ENCODE measurements around the gene HMMR.

HMMR gene

DNA sequence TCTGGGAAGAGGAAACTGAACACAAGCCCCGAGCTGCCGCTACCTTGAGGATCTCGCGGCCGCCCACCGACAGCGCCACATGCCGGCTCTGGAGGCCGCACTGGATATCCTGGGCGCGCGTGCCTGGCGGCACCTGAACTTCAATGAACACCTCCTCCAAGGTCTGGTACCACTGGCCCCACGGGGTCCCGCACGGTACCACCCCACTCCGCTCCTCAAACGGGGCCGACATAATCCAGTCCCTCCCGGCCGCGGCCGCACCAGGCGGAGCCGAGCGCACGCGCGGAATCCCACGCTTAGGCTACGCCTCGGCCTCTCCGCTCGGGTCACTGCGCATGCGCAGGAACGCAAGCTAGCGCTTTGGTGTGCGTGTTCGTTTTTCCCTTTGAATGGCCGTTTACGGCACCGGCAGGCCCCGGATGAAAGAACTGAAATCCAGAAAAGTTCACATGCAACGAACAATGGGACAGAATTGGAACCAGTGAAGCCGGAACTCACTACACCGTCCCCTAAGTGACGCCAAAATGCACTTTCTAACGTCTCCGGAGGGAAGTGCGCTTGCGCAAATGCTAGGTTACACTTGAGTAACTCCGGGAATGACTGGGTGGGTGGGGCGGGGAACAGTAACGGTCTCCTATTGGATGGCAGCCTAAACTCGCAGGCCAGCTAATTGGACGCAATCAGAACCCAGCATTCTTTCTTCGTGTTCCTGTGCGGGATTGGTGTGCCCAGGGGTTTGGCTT is 442 bp upstream of the HMMR start, which contains the start of gene NUDCD2:
Gene NUDCD2, minus strand, starts transcription at position 284 of the 743 bp plus-strand sequence. Its CDS starts 52 bp downstream, at position 232.
- DNase-seq = peak; percentile 95

GRCh38 chr5:163463063-163463435 is 2.6 kb downstream of the HMMR start:
- DNase-seq = no peak

- DNase-seq = no peak
Observed at GRCh38 chr5:163467682-163468081, 7.2 kb downstream of the HMMR start.

- no peak for DNase-seq
Observed at GRCh38 chr5:163473635-163474243, 13.3 kb downstream of the HMMR start.

GRCh38 chr5:163475411-163475810 is 15.0 kb downstream of the HMMR start:
- DNase-seq = no peak

- no peak for DNase-seq
Observed at GRCh38 chr5:163478126-163478981, 17.9 kb downstream of the HMMR start.

DNA sequence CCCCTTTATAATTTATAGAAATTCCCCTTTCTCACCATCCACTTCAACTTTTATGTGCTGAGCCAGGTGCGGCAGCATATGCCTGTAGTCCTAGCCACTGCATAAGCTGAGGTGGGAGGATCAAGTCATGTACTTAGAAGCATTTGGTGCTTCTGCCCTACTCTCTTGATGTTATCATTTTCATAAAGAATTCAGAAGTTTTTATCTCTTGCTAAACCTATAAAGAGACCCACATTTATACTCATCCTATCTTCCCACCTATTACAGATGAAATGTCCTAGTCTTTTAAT is 18.5 kb downstream of the HMMR start:
- no peak for DNase-seq

DNA sequence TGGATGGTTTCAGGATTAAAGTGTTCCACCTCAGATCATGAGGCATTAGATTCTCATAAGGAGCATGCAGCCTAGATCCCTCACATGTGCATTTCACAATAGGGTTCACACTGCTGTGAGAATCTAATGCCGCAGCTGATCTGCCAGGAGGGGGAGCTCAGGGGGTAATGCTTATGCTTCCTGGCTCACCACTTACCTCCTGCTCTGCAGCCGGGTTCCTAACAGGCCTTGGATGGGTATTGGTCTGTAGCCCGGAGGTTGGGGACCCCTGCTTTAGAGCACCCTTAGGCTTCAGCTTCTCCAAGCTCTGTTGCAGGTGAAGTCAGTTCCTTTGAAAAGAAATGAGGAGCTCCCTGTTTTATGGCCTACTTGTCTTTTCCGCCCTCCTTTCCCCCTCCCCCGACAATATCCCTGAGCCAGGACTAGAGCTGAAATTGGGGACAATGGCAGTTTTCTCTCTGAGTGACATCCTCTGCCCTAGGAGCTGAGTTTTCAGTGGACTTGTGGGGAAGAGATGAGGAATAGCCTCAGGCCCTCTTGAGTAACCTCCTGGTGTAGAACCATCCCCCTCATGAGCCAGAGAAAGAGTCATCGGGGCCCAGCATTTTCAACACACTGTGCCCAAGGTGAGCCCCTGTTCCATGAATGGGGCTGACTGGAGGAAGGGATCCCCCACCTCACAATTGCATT is 28.8 kb downstream of the HMMR start:
- no peak for DNase-seq

DNA sequence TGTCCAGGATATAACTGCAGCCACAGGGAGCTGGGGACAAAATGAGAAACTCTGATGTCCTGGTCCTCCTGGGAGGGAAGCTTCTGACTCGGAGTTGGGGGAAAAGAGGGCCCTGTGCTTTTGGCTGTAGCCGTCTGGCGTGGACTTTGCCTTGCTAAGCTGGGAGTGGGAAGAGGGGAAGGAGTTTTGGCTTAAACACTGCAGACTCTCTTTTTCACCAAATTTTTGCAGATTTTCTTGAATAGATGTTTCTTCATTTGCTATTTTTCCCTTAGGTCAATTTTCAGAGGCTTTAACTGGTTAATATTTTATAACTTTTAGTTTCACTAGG is 29.3 kb downstream of the HMMR start:
- no peak for DNase-seq

GRCh38 chr5:163496286-163496685 is 35.9 kb downstream of the HMMR start:
- no peak for DNase-seq

- no peak for DNase-seq
Observed at GRCh38 chr5:163497315-163497714, 36.9 kb downstream of the HMMR start.

GRCh38 chr5:163498886-163499285 is 38.5 kb downstream of the HMMR start:
- no peak for DNase-seq

DNA sequence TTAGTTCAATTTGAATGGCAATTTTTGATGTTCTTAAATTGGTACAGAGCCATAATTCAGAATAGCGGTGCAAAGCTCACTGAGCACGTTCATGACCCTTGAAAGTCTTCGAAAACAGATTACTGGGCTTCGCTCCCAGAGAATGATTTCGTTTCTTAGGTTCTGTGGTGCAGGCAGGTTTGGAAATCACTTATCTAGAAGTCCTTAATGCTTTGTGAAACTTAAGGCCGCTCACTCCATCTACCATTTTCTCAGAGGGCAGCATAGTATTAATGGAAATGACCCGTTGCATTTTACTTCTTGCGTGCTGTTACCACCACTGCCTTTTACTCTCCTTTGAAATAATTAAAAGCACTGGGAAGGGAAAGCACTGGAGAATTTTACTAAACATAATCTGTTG is 42.1 kb downstream of the HMMR start:
- DNase-seq = no peak

- DNase-seq = no peak
Observed at GRCh38 chr5:163503106-163504078, 43.0 kb downstream of the HMMR start.

DNA sequence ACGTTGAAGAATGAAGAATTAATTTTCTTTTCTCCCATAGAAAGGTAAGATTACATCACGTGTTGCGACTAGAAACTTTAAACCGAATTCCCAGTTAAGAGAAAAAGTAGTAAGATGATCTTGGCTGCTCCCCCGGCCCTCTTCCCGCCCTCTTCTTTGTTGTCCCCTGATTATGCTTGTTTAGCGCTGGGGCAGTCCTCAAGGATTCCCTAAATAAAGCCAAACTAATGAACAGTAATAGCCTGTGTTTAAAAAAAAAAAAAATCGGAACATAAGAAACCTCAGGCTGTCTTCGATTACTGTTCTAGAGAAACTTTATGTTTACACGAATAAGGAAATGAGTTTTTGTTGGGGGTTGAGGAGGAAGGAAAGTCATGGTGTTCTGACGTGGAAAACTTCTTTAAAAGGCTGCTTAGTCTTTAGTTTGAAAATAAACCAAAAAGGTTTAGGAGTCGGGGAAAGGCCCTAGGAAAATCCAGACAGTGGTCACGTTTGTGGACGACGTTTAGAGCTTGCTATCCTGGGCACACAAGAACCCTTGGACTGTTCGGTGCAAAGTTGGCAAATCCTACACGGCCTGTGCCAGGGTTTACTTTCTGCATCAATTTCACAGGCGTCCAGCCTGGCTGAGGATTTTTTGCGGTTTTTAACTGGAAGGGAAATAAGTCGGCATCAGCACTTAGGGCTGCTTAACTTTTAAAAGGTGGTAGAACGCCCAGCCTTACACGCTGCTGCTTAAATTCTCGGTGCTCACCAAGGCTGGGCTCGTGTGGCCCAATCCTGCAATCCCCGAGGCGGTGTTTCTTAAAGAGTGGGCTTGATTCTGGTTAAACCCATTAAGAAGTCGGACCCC is 43.9 kb downstream of the HMMR start:
- DNase-seq = no peak

GRCh38 chr5:163505049-163505367 is 44.6 kb downstream of the HMMR start:
- DNase-seq = no peak

- peak; percentile 87 for DNase-seq
Observed at GRCh38 chr5:163505368-163506094, 45.1 kb downstream of the HMMR start, which contains the start of gene MAT2B. MAT2B (plus strand) TSS chr5:163505619; CDS start chr5:163505687, 68 bp downstream.

DNA sequence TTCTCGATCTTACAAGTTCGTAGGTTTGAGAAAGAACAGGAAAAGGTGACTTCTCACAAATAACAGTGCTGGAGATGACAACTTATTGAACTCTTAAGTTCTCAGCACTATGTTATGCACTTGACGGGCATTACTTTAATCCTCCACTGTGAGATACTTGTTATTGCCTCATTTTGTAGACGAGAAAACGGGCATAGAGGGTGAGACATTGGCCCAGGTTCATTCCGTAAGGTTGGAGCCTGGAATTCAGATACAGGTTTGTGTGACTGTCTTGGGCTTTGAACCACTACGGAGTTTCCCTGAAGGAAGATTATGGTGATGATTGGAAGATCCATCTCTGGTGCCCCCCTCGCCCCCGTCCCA is 45.6 kb downstream of the HMMR start:
- no peak for DNase-seq

DNA sequence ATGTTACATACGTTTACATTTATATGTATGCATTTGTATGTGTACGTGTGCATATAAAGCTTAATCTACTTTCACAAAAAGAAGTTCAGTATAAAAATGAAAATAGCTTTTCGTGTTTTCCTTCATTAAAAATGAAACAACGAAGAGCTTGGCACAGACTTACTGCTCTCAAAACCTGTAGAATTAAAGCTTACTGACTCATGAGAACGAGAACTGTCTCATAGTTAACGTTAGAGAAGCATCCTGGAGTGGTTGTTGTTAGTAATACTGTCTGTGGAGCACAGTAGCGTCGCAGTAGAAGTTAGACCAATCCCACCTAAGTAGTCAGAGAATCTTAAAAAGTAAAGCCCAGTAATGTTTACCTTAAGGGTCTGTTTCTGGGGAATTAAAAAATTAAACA is 46.3 kb downstream of the HMMR start:
- no peak for DNase-seq

- no peak for DNase-seq
Observed at GRCh38 chr5:163508753-163509152, 48.3 kb downstream of the HMMR start.
